PFSK-1 (cell line): Measurements from ENCODE around the gene CACNA1C.

Source experiments
- FOXP2 ChIP-seq: optimal IDR thresholded peaks from 2 replicates; pipeline ENCODE3; 2011; ENCODE audit warnings: borderline replicate concordance, control low read depth, inconsistent platforms; ENCODE audit not compliant: insufficient read depth; ENCODE audit errors: extremely low read length, extremely low read depth
- POLR2AphosphoS5 ChIP-seq: IDR thresholded peaks from 2 replicates; pipeline ENCODE4 v1.6.1; 2012; ENCODE audit warnings: low read depth, mild to moderate bottlenecking, control low read depth, low read length, moderate library complexity
- REST ChIP-seq, 2 experiments: IDR thresholded peaks; 2 replicates each; pipeline versions ENCODE4 v1.6.1 to v1.8.0; 2011 to 2012; ENCODE audit warnings: low read depth in 2 of 2, low read length in 2 of 2, control low read depth in 1 of 2, inconsistent platforms in 1 of 2, mild to moderate bottlenecking in 1 of 2, moderate library complexity in 1 of 2; ENCODE audit not compliant: insufficient read depth in 1 of 2
- SIN3A ChIP-seq: IDR thresholded peaks from 2 replicates; pipeline ENCODE4 v1.6.1; 2012; ENCODE audit warnings: mild to moderate bottlenecking, low read length, moderate library complexity, borderline replicate concordance; ENCODE audit not compliant: insufficient read depth
- TAF1 ChIP-seq: IDR thresholded peaks from 2 replicates; pipeline ENCODE4 v1.6.1; 2012; ENCODE audit warnings: low read length, control low read depth, borderline replicate concordance; ENCODE audit not compliant: insufficient read depth

The CACNA1C gene

GRCh38 chr12:2642896-2643425 is 590.2 kb downstream of the CACNA1C start:
- no peak for TF ChIP-seq SIN3A
- no peak for TF ChIP-seq TAF1
- TF ChIP-seq REST (IDR thresholded peaks at IDR 0.05; ENCODE audit: insufficient read depth in 1 of 2, low read depth in 2 of 2, low read length in 2 of 2) = no peak
- TF ChIP-seq POLR2AphosphoS5 = no peak
- no peak for TF ChIP-seq FOXP2

GRCh38 chr12:2643576-2644135 is 590.9 kb downstream of the CACNA1C start:
- no peak for TF ChIP-seq FOXP2
- no peak for TF ChIP-seq REST (IDR thresholded peaks at IDR 0.05; ENCODE audit: insufficient read depth in 1 of 2, low read depth in 2 of 2, low read length in 2 of 2)
- no peak for TF ChIP-seq TAF1
- no peak for TF ChIP-seq SIN3A
- TF ChIP-seq POLR2AphosphoS5 = no peak

DNA sequence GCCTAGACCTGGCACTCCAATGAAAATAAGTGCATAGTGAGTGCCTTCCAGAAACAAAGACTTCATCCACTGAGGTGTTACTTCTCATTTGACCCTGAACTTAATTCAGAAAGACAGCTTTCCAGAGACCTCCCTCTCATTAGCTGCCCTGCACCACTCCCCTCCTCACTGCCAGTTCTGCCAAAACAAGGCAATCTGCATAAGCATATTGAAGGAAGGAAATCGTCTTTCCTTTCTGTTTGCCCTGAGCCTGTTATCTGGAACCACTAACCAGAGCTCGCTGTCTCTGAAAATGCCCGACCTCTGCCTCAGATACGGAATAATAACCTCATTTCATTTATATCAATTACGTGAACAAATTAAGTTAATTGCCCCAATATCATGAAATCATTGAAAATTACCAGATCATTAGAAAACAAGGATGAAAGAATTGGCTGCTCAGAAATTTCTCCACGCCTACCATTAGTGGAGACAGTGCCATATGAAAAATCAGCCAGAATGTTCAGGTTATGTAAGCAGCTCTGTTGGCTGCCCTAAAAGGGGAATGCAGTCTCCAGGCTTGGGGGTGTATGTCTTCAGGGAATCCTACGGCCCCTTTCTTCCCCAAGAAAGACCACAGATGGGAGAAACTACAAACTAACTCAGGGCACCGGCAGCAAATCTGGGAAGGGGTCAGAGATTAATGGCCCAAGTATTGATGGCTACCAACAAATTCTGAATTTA is 592.1 kb downstream of the CACNA1C start:
- TF ChIP-seq TAF1 = no peak
- no peak for TF ChIP-seq FOXP2
- TF ChIP-seq SIN3A = no peak
- no peak for TF ChIP-seq REST (IDR thresholded peaks at IDR 0.05; ENCODE audit: insufficient read depth in 1 of 2, low read depth in 2 of 2, low read length in 2 of 2)
- no peak for TF ChIP-seq POLR2AphosphoS5

DNA sequence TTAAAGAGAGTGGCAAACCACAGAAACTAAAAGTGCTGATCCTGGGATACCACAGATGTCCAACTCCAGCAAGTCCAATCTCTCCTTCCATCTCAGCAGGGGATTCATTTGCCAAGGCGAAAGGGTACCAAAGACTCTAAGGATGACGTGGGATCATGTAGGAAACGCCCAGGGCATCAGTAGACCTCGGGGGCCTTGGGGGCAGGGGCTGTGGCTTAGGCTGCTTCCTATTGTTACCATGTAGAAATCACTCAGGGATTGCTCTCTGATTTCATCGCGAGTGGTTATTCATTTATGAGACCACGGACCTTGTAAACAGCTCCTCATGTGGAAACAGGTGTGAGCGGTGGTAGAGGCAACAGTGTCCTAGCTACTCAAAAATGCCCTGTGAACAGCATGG is 592.7 kb downstream of the CACNA1C start:
- TF ChIP-seq FOXP2 (no peak), REST (IDR thresholded peaks at IDR 0.05; ENCODE audit: insufficient read depth in 1 of 2, low read depth in 2 of 2, low read length in 2 of 2) (no peak), SIN3A (no peak), TAF1 (no peak), POLR2AphosphoS5 (no peak)
